Left kidney (tissue), 2 donors: ENCODE measurements around the gene TM2D3. TPM values are rescaled to one million over a fixed set of nuclear protein-coding genes. Genes with fewer than 3 reads are reported as not detected.
"Not testable (repeated sequence)": the region's sequence is repeated elsewhere in the genome, so short reads cannot be mapped to it uniquely, and the experiment has no call there.

ENCODE experiments used
- DNase-seq: peaks from one replicate; pipeline ENCODE4 v3.0.0-alpha.2; 2013
- polyA plus RNA-seq: library from polyadenylated mRNA; unstranded; fragments of 120-200 nt; gene quantifications from one replicate; pipeline ENCODE4 v1.2.1, GENCODE V29; 2013; ENCODE audit not compliant: insufficient read length

TM2D3 gene
- polyA plus RNA-seq, 1 donor = 66.0 TPM

GRCh38 chr15:101660005-101660404 is 7.8 kb upstream of the TM2D3 start:
- no peak for DNase-seq

GRCh38 chr15:101657968-101658784 is 6.0 kb upstream of the TM2D3 start:
- no peak for DNase-seq

DNA sequence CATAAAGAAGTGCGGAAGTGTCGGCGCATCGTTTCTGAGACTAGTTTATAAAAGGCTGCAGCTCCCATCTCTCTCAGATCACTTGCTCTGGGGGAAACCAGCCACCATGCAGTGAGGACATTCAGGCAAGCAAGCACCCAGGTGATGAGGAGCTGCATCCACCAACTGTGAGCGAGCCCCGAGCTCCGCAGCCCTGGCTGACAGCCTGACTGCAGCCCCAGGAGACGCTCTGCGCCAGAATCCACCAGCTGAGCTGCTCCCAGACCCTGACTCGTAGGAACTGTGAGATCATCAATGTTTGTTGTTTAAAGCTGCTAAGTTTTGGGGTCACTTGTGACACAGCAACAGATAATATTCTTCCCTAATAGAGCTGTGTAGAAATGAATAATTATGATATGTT is 5.0 kb upstream of the TM2D3 start:
- DNase-seq = no peak

DNA sequence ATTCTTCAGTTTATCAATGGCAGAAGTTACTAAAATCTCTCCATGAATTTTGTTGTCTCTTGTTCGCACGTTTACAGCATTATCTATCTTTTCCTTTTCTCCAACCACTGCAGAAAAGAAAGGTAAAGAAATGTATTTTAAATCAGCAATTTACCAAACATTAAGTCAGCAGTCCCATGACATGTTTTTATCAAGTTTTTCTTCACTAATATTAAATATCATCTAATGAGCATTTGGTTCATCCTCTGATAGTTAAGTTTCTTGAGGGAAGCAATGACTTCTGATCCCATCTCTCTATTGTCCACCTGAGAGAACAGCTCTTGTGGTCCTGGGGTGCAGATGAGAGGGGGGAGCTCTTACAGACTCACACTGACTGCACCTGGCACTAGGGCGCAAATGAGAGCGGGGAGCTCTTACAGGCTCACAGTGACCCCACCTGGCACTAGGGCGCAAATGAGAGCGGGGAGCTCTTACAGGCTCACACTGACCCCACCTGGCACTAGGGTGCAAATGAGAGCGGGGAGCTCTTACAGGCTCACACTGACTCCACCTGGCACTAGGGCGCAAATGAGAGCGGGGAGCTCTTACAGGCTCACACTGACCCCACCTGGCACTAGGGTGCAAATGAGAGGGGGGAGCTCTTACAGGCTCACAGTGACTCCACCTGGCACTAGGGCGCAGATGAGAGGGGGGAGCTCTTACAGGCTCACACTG is 2.6 kb upstream of the TM2D3 start:
- not testable (repeated sequence) for DNase-seq

DNA sequence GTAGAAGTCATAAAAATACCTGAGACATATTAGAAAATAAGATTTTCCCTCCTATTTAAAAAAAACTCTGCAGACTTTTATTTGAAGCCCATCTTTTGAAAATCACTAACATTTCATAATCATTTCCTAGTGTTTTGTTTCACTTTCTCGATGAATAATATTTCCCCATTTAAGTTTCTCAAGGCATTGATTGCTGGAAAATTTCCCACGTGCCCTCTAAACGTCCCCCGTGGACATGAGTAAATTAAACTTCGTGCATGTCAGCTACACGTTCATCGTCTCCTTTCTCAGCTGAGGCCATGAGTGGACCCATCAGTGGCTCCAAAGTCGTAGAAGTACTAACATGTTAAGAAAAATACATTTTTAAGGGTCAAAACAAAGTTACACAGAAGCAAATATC is 2.0 kb upstream of the TM2D3 start:
- no peak for DNase-seq

GRCh38 chr15:101652786-101653430 is 727 bp upstream of the TM2D3 start:
- no peak for DNase-seq

GRCh38 chr15:101651554-101652097 is 555 bp downstream of the TM2D3 start:
- DNase-seq = no peak

DNA sequence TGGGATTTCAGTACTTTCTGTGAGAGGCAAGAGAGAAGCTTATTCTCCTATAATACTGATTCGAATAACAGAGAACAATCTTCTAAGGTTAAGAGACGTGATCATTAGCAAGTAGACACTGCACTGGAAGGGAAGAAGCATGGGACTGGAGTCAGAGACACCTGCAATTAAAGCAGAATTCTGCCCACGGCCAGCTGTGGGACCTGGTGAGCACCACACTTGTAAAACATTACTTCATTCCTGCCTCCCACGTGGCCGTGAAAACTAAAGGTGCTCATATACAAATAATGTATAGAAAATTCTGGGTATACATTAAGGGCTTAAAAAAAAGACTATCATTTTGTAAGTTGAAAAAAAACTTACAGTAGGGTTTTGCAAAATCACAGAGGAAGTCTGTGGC is 2.0 kb downstream of the TM2D3 start:
- DNase-seq = no peak

DNA sequence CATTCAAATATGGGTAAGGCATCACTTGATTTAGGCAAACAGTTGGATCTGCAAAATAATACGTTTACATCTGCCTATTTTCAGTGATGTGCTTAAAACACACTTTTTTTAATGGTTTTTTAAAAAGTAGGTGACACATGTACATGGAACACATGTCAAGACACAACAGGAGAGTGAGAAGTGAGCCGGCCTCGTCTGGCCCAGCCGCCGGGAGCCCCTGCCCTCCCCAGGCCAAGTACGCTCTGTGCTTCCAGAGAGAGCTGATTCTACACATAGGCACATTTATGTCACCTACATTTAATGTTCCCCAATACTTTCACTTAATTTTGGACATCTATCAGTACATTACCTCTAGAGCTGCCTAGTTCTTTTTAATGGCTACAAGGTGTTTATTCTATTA is 3.8 kb downstream of the TM2D3 start:
- no peak for DNase-seq

- no peak for DNase-seq
These were observed 4.9 kb downstream of the TM2D3 start for GRCh38 chr15:101647251-101647650.

DNA sequence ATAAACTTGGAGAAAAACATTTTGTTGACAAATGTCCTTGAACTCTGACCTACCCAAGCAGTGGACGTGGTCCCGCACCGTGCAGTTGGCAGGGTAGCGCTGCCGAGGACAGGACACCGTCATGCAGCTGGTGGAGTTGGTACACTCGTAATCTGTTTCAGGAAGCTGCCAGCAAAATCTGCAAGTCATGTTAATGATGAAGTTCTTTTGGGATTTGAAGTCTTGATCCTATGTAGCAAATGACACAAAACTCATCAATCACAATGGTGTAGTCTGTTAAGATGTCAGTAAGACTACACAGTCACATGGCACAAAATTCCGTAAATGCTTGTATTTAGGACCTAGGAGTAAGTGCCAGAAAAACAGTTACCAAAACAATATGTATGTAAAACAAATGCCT is 5.5 kb downstream of the TM2D3 start:
- no peak for DNase-seq

- DNase-seq = no peak
These were observed 9.8 kb downstream of the TM2D3 start for GRCh38 chr15:101642361-101642760.

GRCh38 chr15:101641894-101642293 is 10.3 kb downstream of the TM2D3 start:
- DNase-seq = peak; percentile 66

- DNase-seq = peak; percentile 86
These were observed 10.9 kb downstream of the TM2D3 start for GRCh38 chr15:101641129-101641764.

GRCh38 chr15:101639667-101640066 is 12.5 kb downstream of the TM2D3 start:
- no peak for DNase-seq

GRCh38 chr15:101637919-101638318 is 14.3 kb downstream of the TM2D3 start:
- no peak for DNase-seq

DNA sequence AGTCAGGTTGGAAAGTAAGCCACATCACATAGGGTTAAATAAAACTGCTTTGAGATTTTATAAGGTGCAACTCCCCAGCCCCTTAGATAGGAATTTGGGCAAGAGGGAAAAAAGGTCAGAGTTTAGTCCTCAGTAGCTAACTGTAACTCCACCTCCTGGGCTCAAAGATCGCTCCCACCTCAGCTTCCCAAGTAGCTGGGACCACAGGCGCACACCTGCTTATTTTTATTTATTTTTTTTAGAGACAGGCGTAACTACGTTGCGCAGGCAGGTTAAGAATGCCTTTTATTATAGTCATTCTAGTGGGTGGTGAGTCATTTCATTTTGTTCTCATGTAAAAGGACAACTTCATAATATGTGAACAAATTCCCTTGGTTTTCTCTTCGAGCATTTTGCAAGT is 14.7 kb downstream of the TM2D3 start:
- no peak for DNase-seq

DNA sequence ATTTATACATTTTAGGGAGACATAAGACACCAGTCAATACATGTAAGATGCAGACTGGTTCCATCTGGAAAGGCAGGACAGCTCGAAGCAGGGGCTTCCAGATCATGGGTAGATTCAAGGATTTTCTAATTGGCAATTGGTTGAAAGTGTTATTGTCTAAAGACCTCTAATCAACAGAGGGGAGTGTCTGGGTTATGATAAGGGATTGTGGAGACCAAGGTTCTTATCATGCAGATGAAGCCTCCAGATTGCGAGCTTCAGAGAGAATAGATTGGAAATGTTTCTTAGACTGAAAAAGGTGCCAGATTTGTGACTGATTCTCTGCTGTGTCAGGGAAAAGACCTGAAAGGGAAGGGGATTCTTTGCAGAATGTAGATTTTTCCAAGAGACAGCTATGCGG is 15.1 kb downstream of the TM2D3 start:
- DNase-seq = no peak

- no peak for DNase-seq
These were observed 16.0 kb downstream of the TM2D3 start for GRCh38 chr15:101635944-101636727.

DNA sequence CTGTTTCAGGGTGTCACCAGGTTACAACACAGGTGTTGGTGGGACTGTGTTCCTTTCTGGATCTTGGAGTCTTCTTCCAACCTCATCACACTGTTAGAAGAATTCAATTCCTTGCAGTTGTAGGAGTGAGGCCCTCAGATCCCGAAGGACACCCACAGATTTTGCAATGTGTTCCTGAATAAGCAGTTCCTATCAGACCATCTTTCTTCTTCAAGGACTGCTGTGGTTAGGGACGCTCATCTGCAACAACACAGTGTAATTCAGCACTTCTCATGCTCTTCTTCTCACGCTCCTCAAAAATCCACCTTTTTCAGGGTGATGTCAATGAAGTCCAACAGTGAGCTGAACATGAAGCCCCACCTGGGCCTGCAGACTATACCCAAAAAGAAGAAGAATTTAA is 18.8 kb downstream of the TM2D3 start:
- no peak for DNase-seq

DNA sequence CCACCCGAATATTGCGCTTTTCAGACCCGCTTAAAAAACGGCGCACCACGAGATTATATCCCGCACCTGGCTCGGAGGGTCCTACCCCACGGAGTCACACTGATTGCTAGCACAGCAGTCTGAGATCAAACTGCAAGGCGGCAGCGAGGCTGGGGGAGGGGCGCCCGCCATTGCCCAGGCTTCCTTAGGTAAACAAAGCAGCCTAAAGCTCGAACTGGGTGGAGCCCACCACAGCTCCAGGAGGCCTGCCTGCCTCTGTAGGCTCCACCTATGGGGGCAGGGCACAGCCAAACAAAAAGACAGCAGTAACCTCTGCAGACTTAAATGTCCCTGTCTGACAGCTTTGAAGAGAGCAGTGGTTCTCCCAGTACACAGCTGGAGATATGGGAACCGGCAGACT is 25.5 kb downstream of the TM2D3 start:
- not testable (repeated sequence) for DNase-seq

GRCh38 chr15:101625980-101626379 is 26.2 kb downstream of the TM2D3 start:
- no peak for DNase-seq
